ENCODE results near the gene BORCS5. TPM values are rescaled to one million over a fixed set of nuclear protein-coding genes. Genes with fewer than 3 reads are reported as not detected.
A peak's percentile ranks its signal among the peaks of the same experiment; 100 is the strongest.
"Not testable (repeated sequence)": the region's sequence is repeated elsewhere in the genome, so short reads cannot be mapped to it uniquely, and the experiment has no call there.

BORCS5 gene
- total RNA-seq, 4 donors from 2014 or later = 7.6 to 20.4 (median 10.0) TPM

GRCh38 chr12:12470751-12471306 lies 114.0 kb downstream of the BORCS5 start:
- no peaks in the 10 kb centered on the region for H3K27me3 ChIP-seq
- WGBS, 2 donors = 65 to 66% methylated on average over 7 of the region's 7 CpGs
- no peaks in the 10 kb centered on the region for H3K9me3 ChIP-seq
- intact Hi-C loops (cut with DNase I) = no loop called here
- no peak overlapping the region for H3K4me3 ChIP-seq
- peaks cover 0 to 54% (median 0%) of the 10 kb centered on the region in 3 donors for H3K36me3 ChIP-seq
- TF ChIP-seq, protein P1, sequence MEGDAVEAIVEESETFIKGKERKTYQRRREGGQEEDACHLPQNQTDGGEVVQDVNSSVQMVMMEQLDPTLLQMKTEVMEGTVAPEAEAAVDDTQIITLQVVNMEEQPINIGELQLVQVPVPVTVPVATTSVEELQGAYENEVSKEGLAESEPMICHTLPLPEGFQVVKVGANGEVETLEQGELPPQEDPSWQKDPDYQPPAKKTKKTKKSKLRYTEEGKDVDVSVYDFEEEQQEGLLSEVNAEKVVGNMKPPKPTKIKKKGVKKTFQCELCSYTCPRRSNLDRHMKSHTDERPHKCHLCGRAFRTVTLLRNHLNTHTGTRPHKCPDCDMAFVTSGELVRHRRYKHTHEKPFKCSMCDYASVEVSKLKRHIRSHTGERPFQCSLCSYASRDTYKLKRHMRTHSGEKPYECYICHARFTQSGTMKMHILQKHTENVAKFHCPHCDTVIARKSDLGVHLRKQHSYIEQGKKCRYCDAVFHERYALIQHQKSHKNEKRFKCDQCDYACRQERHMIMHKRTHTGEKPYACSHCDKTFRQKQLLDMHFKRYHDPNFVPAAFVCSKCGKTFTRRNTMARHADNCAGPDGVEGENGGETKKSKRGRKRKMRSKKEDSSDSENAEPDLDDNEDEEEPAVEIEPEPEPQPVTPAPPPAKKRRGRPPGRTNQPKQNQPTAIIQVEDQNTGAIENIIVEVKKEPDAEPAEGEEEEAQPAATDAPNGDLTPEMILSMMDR (IDR thresholded peaks at IDR 0.05) = no peak
- no peak for TF ChIP-seq POLR2A (IDR thresholded peaks at IDR 0.05)
- H3K27ac ChIP-seq = no peak overlapping the region
- no peak for DNase-seq
- peaks cover 0 to 14% (median 8%) of the 10 kb centered on the region in 3 donors for H3K4me1 ChIP-seq

DNA sequence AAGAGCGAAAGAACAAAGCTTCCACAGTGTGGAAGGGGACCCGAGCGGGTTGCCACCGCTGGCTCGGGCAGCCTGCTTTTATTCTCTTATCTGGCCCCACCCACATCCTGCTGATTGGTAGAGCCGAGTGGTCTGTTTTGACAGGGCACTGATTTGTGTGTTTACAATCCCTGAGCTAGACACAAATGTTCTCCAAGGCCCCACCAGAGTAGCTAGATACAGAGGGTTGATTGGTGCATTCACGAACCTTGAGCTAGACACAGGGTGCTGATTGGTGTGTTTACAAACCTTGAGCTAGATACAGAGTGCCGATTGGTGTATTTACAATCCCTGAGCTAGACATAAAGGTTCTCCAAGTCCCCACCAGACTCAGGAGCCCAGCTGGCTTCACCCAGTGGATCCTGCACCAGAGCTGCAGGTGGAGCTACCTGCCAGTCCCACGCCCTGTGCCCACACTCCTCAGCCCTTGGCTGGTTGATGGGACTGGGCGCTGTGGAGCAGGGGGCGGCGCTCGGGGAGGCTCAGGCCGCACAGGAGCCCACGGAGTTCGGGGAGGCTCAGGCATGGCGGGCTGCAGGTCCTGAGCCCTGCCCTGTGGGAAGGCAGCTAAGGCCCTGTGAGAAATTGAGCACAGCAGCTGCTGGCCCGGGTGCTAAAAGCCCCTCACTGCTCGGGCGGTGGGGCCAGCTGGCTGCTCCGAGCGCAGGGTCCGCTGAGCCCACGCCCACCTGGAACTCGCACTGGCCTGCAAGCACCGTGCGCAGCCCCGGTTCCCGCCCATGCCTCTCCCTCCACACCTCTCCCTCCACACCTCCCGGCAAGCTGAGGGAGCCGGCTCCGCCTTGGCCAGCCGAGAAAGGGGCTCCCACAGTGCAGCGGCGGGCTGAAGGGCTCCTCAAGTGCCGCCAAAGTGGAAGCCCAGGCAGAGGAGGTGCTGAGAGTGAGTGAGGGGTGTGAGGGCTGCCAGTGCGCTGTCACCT lies 115.4 kb downstream of the BORCS5 start:
- DNase-seq; H3K27ac ChIP-seq; H3K4me3 ChIP-seq; H3K27me3 ChIP-seq; H3K9me3 ChIP-seq; intact Hi-C loops (cut with DNase I): not testable (repeated sequence)
- WGBS, 2 donors = 100% methylated on average over 1 to 4 of the region's 37 CpGs
- Histone ChIP-seq H3K36me3 (peaks cover 0 to 54% (median 9%) of the 10 kb centered on the region in 3 donors), H3K4me1 (peaks cover 0 to 14% (median 8%) of the 10 kb centered on the region in 3 donors)

GRCh38 chr12:12473223-12473622 lies 116.3 kb downstream of the BORCS5 start:
- TF ChIP-seq, protein P1 (IDR thresholded peaks at IDR 0.05) = no peak
- TF ChIP-seq POLR2A (IDR thresholded peaks at IDR 0.05) = no peak
- no peak for DNase-seq
- peaks cover 0 to 14% (median 8%) of the 10 kb centered on the region in 3 donors for H3K4me1 ChIP-seq
- H3K36me3 ChIP-seq = peaks cover 0 to 54% (median 12%) of the 10 kb centered on the region in 3 donors
- 95 to 97% methylated on average over 3 to 4 of the region's 4 CpGs for WGBS, 2 donors
- no peak overlapping the region for H3K27ac ChIP-seq
- no peaks in the 10 kb centered on the region for H3K27me3 ChIP-seq
- intact Hi-C loops (cut with DNase I) = no loop called here
- no peak overlapping the region for H3K4me3 ChIP-seq
- H3K9me3 ChIP-seq = no peaks in the 10 kb centered on the region

DNA sequence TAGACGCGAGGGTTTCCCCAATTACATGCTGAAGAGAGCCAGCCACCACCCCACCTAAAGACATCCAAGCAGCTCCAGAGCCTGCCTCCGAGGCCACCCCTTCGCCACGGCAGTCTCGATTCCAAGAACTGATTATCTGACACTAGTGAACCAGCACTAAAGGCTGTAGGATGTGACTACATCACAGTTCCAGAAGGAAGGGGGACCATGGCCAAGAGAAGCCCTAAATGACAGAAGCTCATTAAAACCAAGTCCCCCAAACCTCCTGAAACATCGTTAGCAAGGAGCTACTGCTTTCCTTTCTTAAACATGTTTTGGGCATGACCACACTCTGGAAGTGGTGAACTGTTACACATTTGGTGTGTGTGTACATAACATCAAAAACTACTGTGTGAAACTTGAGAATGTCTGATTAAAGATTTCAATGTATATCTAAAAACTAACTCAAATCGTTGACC lies 117.6 kb downstream of the BORCS5 start:
- Histone ChIP-seq H3K9me3 (no peaks in the 10 kb centered on the region), H3K4me1 (peaks cover 0 to 8% (median 7%) of the 10 kb centered on the region in 3 donors), H3K27ac (peak overlapping the region in 2 of 4 donors; percentile 45 to 62), H3K36me3 (peaks cover 0 to 65% (median 12%) of the 10 kb centered on the region in 3 donors), H3K27me3 (no peaks in the 10 kb centered on the region), H3K4me3 (no peak overlapping the region)
- 73 to 79% methylated on average over 8 of the region's 8 CpGs for WGBS, 2 donors
- no peak for DNase-seq
- TF ChIP-seq, protein P1 (IDR thresholded peaks at IDR 0.05) = no peak
- no peak for TF ChIP-seq POLR2A (IDR thresholded peaks at IDR 0.05)
- intact Hi-C loops (cut with DNase I) = no loop called here

DNA sequence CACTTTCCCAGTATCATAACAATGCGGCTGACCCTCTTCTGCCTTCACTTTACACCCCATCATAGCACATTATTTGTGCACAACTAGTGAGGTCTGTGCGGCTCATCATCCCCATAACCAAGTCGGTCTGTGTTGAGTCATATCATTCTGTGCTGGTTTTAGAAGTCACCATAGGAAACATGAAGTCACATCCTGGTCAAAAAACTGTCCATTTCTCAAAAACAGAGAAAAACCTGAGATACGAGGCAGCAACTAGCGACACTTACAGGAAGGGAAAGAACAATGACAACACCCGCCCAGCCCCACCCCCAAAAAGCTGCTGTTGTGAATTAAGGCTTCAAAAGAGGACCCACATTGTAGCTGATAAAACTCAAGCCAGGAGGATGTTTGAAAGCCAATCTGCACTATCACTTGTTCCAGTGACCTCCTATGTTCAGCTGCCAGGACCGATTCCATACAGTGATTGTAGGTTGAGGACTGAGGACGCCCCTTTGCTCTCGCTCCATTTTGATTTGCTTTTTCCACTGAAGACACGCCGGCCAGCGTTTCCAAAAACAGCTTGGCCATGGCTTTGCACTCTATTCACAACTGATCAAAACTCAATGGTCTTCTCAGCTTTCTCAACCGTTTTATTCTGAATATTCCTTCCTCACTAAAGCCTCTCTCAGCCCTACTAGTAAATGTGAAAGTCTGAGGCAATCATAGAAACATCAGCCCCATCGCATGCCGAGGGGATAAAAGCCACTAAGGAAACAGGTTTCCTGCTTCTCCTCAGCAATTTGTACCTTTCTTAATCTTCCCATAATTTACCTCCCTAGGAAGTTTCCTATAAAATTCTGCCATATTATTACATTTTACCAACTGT lies 118.3 kb downstream of the BORCS5 start:
- WGBS, 2 donors = 49 to 78% methylated on average over 15 of the region's 15 CpGs
- Histone ChIP-seq H3K4me1 (peaks cover 0 to 5% (median under 1%) of the 10 kb centered on the region in 3 donors), H3K4me3 (no peak overlapping the region), H3K27me3 (no peaks in the 10 kb centered on the region), H3K36me3 (peaks cover 0 to 72% (median 14%) of the 10 kb centered on the region in 3 donors), H3K27ac (peak overlapping the region in 3 of 4 donors; percentile 40 to 62 (median 45)), H3K9me3 (no peaks in the 10 kb centered on the region)
- no peak for DNase-seq
- no peak for TF ChIP-seq POLR2A (IDR thresholded peaks at IDR 0.05)
- TF ChIP-seq, protein P1 (IDR thresholded peaks at IDR 0.05) = no peak
- intact Hi-C loops (cut with DNase I) = no loop called here
